Kidney epithelial cell (primary cell): ENCODE results near the gene TFDP2. TPM values are rescaled to one million over a fixed set of nuclear protein-coding genes. Genes with fewer than 3 reads are reported as not detected.

Experiments
- DNase-seq: peaks from one replicate; pipeline ENCODE4 v3.0.0-alpha.2; 2010; ENCODE audit warnings: low read depth
- H3K27me3 ChIP-seq: 2 replicates; pipeline ENCODE4 v1.6.0; 2011; ENCODE audit warnings: low read length; ENCODE audit not compliant: control insufficient read depth, insufficient read depth
- H3K36me3 ChIP-seq: 2 replicates; pipeline ENCODE4 v1.5.1; 2011; ENCODE audit warnings: low read length; ENCODE audit not compliant: control insufficient read depth, insufficient read depth
- H3K4me3 ChIP-seq: 2 replicates; pipeline ENCODE4 v1.5.1; 2011; ENCODE audit warnings: low read depth, mild to moderate bottlenecking, control low read depth, low read length
- total RNA-seq: library from RNA; depleted of rRNA; stranded (reverse); fragments of >200 nt; gene quantifications from 2 replicates; pipeline ENCODE4 v1.2.3, GENCODE V29; 2015
- TF ChIP-seq, protein P1 (sequence below): IDR thresholded peaks from 2 replicates; pipeline ENCODE4 v1.5.1; 2011; ENCODE audit warnings: mild to moderate bottlenecking, moderate library complexity, low read length, control low read depth, inconsistent platforms; ENCODE audit not compliant: insufficient read depth, poor library complexity, severe bottlenecking

Gene TFDP2
- total RNA-seq, 1 donor from 2014 or later = 48.0 TPM

DNA sequence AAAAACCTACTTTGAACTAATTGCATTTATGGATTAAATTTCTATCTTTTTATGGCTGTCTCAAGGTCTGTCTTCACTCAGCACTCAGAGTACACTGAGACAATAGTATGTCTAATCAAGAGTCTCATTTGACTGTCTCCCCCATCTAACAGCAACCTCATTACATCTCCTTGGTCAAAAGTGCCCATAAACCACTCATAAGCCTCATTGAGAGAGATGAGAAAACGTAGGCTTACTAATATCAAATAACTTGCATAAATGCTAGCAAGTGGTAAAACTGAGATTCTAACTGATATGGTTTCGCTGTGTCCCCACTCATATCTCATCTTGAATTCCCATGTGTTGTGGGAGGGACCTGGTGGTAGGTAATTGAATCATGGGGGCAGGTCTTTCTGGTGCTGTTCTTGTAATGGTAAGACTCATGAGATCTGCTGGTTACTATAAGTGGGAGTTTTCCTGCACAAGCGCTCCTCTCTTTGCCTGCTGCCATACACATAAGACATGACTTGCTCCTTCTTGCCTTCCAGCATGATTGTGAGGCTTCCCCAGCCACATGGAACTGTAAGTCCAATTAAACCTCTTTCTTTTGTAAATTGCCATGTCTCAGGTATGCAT, 113.9 kb downstream of the TFDP2 start:
- no peaks in the 10 kb centered on the region for H3K27me3 ChIP-seq
- no peaks in the 10 kb centered on the region for H3K36me3 ChIP-seq
- H3K4me3 ChIP-seq = no peak overlapping the region
- DNase-seq = no peak
- TF ChIP-seq, protein P1, sequence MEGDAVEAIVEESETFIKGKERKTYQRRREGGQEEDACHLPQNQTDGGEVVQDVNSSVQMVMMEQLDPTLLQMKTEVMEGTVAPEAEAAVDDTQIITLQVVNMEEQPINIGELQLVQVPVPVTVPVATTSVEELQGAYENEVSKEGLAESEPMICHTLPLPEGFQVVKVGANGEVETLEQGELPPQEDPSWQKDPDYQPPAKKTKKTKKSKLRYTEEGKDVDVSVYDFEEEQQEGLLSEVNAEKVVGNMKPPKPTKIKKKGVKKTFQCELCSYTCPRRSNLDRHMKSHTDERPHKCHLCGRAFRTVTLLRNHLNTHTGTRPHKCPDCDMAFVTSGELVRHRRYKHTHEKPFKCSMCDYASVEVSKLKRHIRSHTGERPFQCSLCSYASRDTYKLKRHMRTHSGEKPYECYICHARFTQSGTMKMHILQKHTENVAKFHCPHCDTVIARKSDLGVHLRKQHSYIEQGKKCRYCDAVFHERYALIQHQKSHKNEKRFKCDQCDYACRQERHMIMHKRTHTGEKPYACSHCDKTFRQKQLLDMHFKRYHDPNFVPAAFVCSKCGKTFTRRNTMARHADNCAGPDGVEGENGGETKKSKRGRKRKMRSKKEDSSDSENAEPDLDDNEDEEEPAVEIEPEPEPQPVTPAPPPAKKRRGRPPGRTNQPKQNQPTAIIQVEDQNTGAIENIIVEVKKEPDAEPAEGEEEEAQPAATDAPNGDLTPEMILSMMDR = no peak

DNA sequence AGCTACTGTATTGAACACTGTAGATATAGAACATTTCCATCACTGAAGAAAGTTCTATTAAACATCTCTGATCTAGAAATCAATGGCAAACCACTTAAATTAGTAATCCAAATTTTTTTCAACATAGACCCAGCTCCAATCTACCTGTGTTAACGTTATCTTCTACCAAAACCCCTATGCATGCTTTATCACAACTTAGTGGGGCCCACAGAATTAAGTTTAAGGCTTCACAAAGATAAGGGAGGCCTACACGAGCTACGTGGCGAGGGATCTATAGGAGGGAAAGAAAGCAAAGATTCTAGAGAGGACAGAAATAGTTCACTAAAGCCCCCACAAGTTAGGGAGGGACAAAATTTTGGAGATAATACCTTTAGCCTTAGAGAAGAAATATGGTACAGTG, 116.1 kb downstream of the TFDP2 start:
- DNase-seq = no peak
- H3K36me3 ChIP-seq = no peaks in the 10 kb centered on the region
- no peaks in the 10 kb centered on the region for H3K27me3 ChIP-seq
- TF ChIP-seq, protein P1 = no peak
- no peak overlapping the region for H3K4me3 ChIP-seq

GRCh38 chr3:142031575-142031974, 117.8 kb downstream of the TFDP2 start:
- DNase-seq = no peak
- no peak overlapping the region for H3K4me3 ChIP-seq

GRCh38 chr3:142029791-142030190, 119.6 kb downstream of the TFDP2 start:
- Histone ChIP-seq H3K4me3 (no peak overlapping the region), H3K27me3 (no peaks in the 10 kb centered on the region), H3K36me3 (no peaks in the 10 kb centered on the region)
- TF ChIP-seq, protein P1 = no peak
- no peak for DNase-seq

More at GRCh38 chr3:142031575-142031974, 117.8 kb downstream of the TFDP2 start:
- TF ChIP-seq, protein P1 = no peak
- no peaks in the 10 kb centered on the region for H3K27me3 ChIP-seq
- H3K36me3 ChIP-seq = no peaks in the 10 kb centered on the region

GRCh38 chr3:142029052-142029642, 120.2 kb downstream of the TFDP2 start:
- TF ChIP-seq, protein P1 = no peak
- Histone ChIP-seq H3K36me3 (no peaks in the 10 kb centered on the region), H3K4me3 (no peak overlapping the region), H3K27me3 (no peaks in the 10 kb centered on the region)
- DNase-seq = no peak
